Skin epidermis (tissue), 12 donors: Measurements from ENCODE around the gene ZNF280C.
"Not testable (repeated sequence)": the region's sequence is repeated elsewhere in the genome, so short reads cannot be mapped to it uniquely, and the experiment has no call there.

ENCODE experiments used
- H3K27ac ChIP-seq, 21 experiments: fragments of 200-600 bp; sonication (generic) in 11 of 21; one replicate each; pipeline ENCODE4 v1.5.0; 2020; ENCODE audit warnings: mild to moderate bottlenecking in 3 of 21, inconsistent platforms in 2 of 21, moderate library complexity in 2 of 21
- H3K4me3 ChIP-seq, 7 experiments: fragments of 200-600 bp; sonication (generic) in 2 of 7; one replicate each; pipeline ENCODE4 v1.5.0; 2020; ENCODE audit warnings: inconsistent platforms in 2 of 7, mild to moderate bottlenecking in 2 of 7, moderate library complexity in 1 of 7

ZNF280C gene

GRCh38 chrX:130262231-130262630 is 6.5 kb downstream of the ZNF280C start:
- no peak overlapping the region for H3K4me3 ChIP-seq

GRCh38 chrX:130261296-130261893 is 7.3 kb downstream of the ZNF280C start:
- no peak overlapping the region for H3K4me3 ChIP-seq
- no peak overlapping the region for H3K27ac ChIP-seq

More at GRCh38 chrX:130262231-130262630, 6.5 kb downstream of the ZNF280C start:
- no peak overlapping the region for H3K27ac ChIP-seq

GRCh38 chrX:130260316-130260715 is 8.4 kb downstream of the ZNF280C start:
- Histone ChIP-seq H3K4me3 (no peak overlapping the region), H3K27ac (no peak overlapping the region)

- no peak overlapping the region for H3K27ac ChIP-seq
- H3K4me3 ChIP-seq: no peak overlapping the region
Observed at GRCh38 chrX:130253916-130254315, 14.8 kb downstream of the ZNF280C start.

- no peak overlapping the region for H3K4me3 ChIP-seq
- H3K27ac ChIP-seq: no peak overlapping the region
Observed at GRCh38 chrX:130251671-130252070, 17.0 kb downstream of the ZNF280C start.

GRCh38 chrX:130247996-130248395 is 20.7 kb downstream of the ZNF280C start:
- Histone ChIP-seq H3K4me3 (no peak overlapping the region), H3K27ac (no peak overlapping the region)

- no peak overlapping the region for H3K27ac ChIP-seq
- no peak overlapping the region for H3K4me3 ChIP-seq
Observed at GRCh38 chrX:130246084-130246483, 22.6 kb downstream of the ZNF280C start.

GRCh38 chrX:130245441-130245840 is 23.3 kb downstream of the ZNF280C start:
- Histone ChIP-seq H3K27ac (no peak overlapping the region), H3K4me3 (no peak overlapping the region)

- not testable (repeated sequence) for H3K27ac ChIP-seq, H3K4me3 ChIP-seq
Observed at GRCh38 chrX:130231184-130231583, 37.5 kb downstream of the ZNF280C start.

- H3K27ac ChIP-seq: no peak overlapping the region
- no peak overlapping the region for H3K4me3 ChIP-seq
Observed at GRCh38 chrX:130228871-130229270, 39.8 kb downstream of the ZNF280C start.

GRCh38 chrX:130224810-130225209 is 43.9 kb downstream of the ZNF280C start:
- no peak overlapping the region for H3K27ac ChIP-seq
- H3K4me3 ChIP-seq: no peak overlapping the region

GRCh38 chrX:130216320-130216719 is 52.4 kb downstream of the ZNF280C start:
- Histone ChIP-seq H3K4me3 (no peak overlapping the region), H3K27ac (no peak overlapping the region)

- Histone ChIP-seq H3K4me3 (no peak overlapping the region), H3K27ac (no peak overlapping the region)
Observed at GRCh38 chrX:130213376-130213775, 55.3 kb downstream of the ZNF280C start.

GRCh38 chrX:130212371-130212770 is 56.3 kb downstream of the ZNF280C start:
- Histone ChIP-seq H3K27ac (no peak overlapping the region), H3K4me3 (no peak overlapping the region)

- no peak overlapping the region for H3K27ac ChIP-seq
- H3K4me3 ChIP-seq: no peak overlapping the region
Observed at GRCh38 chrX:130211415-130212186, 57.1 kb downstream of the ZNF280C start.

GRCh38 chrX:130204647-130205046 is 64.1 kb downstream of the ZNF280C start:
- no peak overlapping the region for H3K27ac ChIP-seq
- no peak overlapping the region for H3K4me3 ChIP-seq

GRCh38 chrX:130197464-130197863 is 71.2 kb downstream of the ZNF280C start:
- no peak overlapping the region for H3K27ac ChIP-seq
- no peak overlapping the region for H3K4me3 ChIP-seq

GRCh38 chrX:130196466-130196865 is 72.2 kb downstream of the ZNF280C start:
- Histone ChIP-seq H3K27ac (no peak overlapping the region), H3K4me3 (no peak overlapping the region)

- Histone ChIP-seq H3K27ac (no peak overlapping the region), H3K4me3 (no peak overlapping the region)
Observed at GRCh38 chrX:130190801-130191200, 77.9 kb downstream of the ZNF280C start.

- H3K27ac ChIP-seq: no peak overlapping the region
Observed at GRCh38 chrX:130186651-130187050, 82.0 kb downstream of the ZNF280C start.

GRCh38 chrX:130184857-130185256 is 83.8 kb downstream of the ZNF280C start:
- Histone ChIP-seq H3K4me3 (no peak overlapping the region), H3K27ac (no peak overlapping the region)

More at GRCh38 chrX:130186651-130187050, 82.0 kb downstream of the ZNF280C start:
- H3K4me3 ChIP-seq: no peak overlapping the region
